Spleen (tissue), 11 donors: ENCODE data around the gene SLC25A26. TPM values are rescaled to one million over a fixed set of nuclear protein-coding genes. Genes with fewer than 3 reads are reported as not detected.

Experiments used
- DNase-seq: peaks from one replicate; pipeline ENCODE4 v3.0.0-alpha.2; 2020
- H3K27ac ChIP-seq, 8 donors: fragments of 200-600 bp; sonication (generic) in 7 of 8; 1 replicate in 4 of 8; 2 replicates in 4 of 8; pipeline versions ENCODE4 v1.5.0 to v1.8.0; 2016 to 2021; ENCODE audit warnings: inconsistent platforms in 4 of 8, mild to moderate bottlenecking in 4 of 8, moderate library complexity in 1 of 8
- H3K27me3 ChIP-seq, 7 donors: fragments of 200-600 bp; sonication (generic) in 6 of 7; replicated peaks in 1 of 7; 1 replicate in 4 of 7; 2 replicates in 3 of 7; pipeline versions ENCODE4 v1.5.0 to v1.8.0; 2016 to 2021; ENCODE audit warnings: inconsistent platforms in 3 of 7, mild to moderate bottlenecking in 1 of 7
- H3K36me3 ChIP-seq, 6 donors: fragments of 200-600 bp; sonication (generic) in 5 of 6; 1 replicate in 4 of 6; 2 replicates in 2 of 6; pipeline versions ENCODE4 v1.5.0 to v1.8.0; 2016 to 2021; ENCODE audit warnings: inconsistent platforms in 2 of 6
- H3K4me1 ChIP-seq, 6 donors: fragments of 200-600 bp; sonication (generic) in 5 of 6; 1 replicate in 3 of 6; 2 replicates in 3 of 6; pipeline versions ENCODE4 v1.5.0 to v1.8.0; 2016 to 2021; ENCODE audit warnings: inconsistent platforms in 3 of 6
- H3K4me3 ChIP-seq, 8 donors: fragments of 200-600 bp; sonication (generic) in 7 of 8; 1 replicate in 4 of 8; 2 replicates in 4 of 8; pipeline versions ENCODE4 v1.5.0 to v1.8.0; 2016 to 2021; ENCODE audit warnings: inconsistent platforms in 4 of 8, mild to moderate bottlenecking in 4 of 8, moderate library complexity in 2 of 8
- H3K9me3 ChIP-seq, 8 donors: fragments of 200-600 bp; sonication (generic) in 7 of 8; 1 replicate in 4 of 8; 2 replicates in 4 of 8; pipeline versions ENCODE4 v1.5.0 to v1.8.0; 2016 to 2021; ENCODE audit warnings: inconsistent platforms in 4 of 8
- CTCF ChIP-seq, 11 experiments: fragments of 200-600 bp in 7 of 11; fragments of 450-650 bp in 4 of 11; sonication (generic) in 4 of 11; IDR thresholded peaks in 8 of 11; conservative IDR thresholded peaks in 3 of 11; 1 replicate in 7 of 11; 2 replicates in 4 of 11; pipeline versions ENCODE4 v1.4.0 to v1.8.0; 2016 to 2021; ENCODE audit warnings: antibody characterized with exemption in 11 of 11, inconsistent platforms in 4 of 11, mild to moderate bottlenecking in 1 of 11
- POLR2A ChIP-seq, 3 donors: fragments of 450-650 bp; IDR thresholded peaks; one replicate each; pipeline ENCODE4 v1.5.1; 2017; ENCODE audit warnings: antibody characterized with exemption in 3 of 3, mild to moderate bottlenecking in 1 of 3
- POLR2AphosphoS5 ChIP-seq, 3 donors: sonication (generic); formaldehyde crosslinking; IDR thresholded peaks; one replicate each; pipeline ENCODE4 v1.5.1; 2017; ENCODE audit warnings: antibody characterized with exemption in 3 of 3
- WGBS, 5 donors: extraction: QIAGEN DNeasy Blood & Tissue Kit in 3 of 5; methylation state at CpG; one replicate each; pipeline versions ENCODE4 v1.1.5 to v1.1.7; 2013 to 2018; 5-methylcytosine and 5-hydroxymethylcytosine counted together
- intact Hi-C: fragments of 100-400 bp; cut with DNase I; formaldehyde crosslinking; loops from one replicate; pipeline ENCODE4 v1.15.0; 2023; ENCODE audit warnings: low total_unique reads
- polyA plus RNA-seq, 3 donors: library from polyadenylated mRNA; stranded (reverse); fragments of 200-250 nt; gene quantifications; one replicate each; pipeline ENCODE4 v1.2.1, GENCODE V29; 2013
- total RNA-seq, 7 donors: library from RNA; depleted of rRNA in 3 of 7; stranded (reverse); fragments of >200 nt in 3 of 7; fragmentation: NEBNext Ultra II Directional in 4 of 7; extraction: Animal tissue kit (Norgen Biotek cat#: 25700) in 4 of 7; gene quantifications; one replicate each; pipeline versions ENCODE4 v1.1.0 to v1.2.1, GENCODE V29; 2016 to 2021
- donor health status: healthy with polysubstance abuse.
- donor health status: DM: no; HTN: no; CAD: no; lungs with moderate emphysema.
- donor health status: DM: no; HTN: no; CAD: no.
- donor health status: Bipolar disorder and iron deficiency.
- donor health status: healthy.
- donor health status: DM: no; HTN: no; CAD: no.
- donor health status: DM: yes; HTN: yes; CAD: no.

Gene SLC25A26
- total and polyA plus RNA-seq, 10 donors, result 14.9 to 20.9 (median 16.0) TPM

DNA sequence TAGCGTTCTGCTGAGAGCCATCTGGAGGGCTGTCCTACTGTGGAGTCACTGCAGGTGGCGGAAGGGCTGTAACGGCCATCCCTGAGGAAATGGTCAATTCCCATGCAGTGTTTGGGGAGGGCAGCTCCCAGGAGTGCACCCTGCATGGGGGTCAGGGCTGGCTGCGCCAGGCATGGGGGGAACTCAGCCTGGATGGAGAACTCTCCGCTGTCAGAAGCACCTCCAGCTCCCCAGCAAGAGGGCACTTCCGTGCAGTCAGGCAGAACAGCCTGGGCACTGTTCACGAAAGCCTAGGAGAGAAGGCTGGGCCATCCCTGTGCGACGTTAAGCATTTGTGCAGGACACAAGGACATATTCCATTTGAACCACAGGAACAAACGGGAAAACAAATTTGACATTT is 174.8 kb downstream of the SLC25A26 start:
- Histone ChIP-seq H3K36me3 (peaks cover 0 to 74% (median 9%) of the 10 kb centered on the region in 6 donors), H3K9me3 (no peaks in the 10 kb centered on the region), H3K4me1 (peaks cover 4 to 33% (median 17%) of the 10 kb centered on the region in 6 donors), H3K27ac (no peak overlapping the region), H3K27me3 (no peaks in the 10 kb centered on the region), H3K4me3 (no peak overlapping the region)
- TF ChIP-seq CTCF (IDR thresholded peaks at IDR 0.05 in 8 of 11, conservative IDR thresholded peaks at IDR 0.05 in 3 of 11) (no peak), POLR2A (IDR thresholded peaks at IDR 0.05) (no peak), POLR2AphosphoS5 (IDR thresholded peaks at IDR 0.05) (no peak)
- WGBS, 5 donors, result 90 to 98% (median 94%) methylated on average over 10 of the region's 10 CpGs
- peak; percentile 74 for DNase-seq
- intact Hi-C loops, result loop anchor here (10.0 kb wide), 1 partner anchor 111 kb away; no protein-coding TSS in a partner anchor

GRCh38 chr3:66396161-66396760 is 175.5 kb downstream of the SLC25A26 start:
- no peaks in the 10 kb centered on the region for H3K9me3 ChIP-seq
- intact Hi-C loops, result loop anchor here (10.0 kb wide), 1 partner anchor 111 kb away; no protein-coding TSS in a partner anchor
- peaks cover 4 to 30% (median 17%) of the 10 kb centered on the region in 6 donors for H3K4me1 ChIP-seq
- no peak overlapping the region for H3K27ac ChIP-seq
- TF ChIP-seq POLR2AphosphoS5 (IDR thresholded peaks at IDR 0.05) (no peak), CTCF (IDR thresholded peaks at IDR 0.05 in 8 of 11, conservative IDR thresholded peaks at IDR 0.05 in 3 of 11) (no peak)
- no peak for DNase-seq
- H3K4me3 ChIP-seq, result no peak overlapping the region
- H3K36me3 ChIP-seq, result peaks cover 0 to 76% (median 9%) of the 10 kb centered on the region in 6 donors
- 95 to 99% (median 97%) methylated on average over 13 of the region's 13 CpGs for WGBS, 5 donors
- no peaks in the 10 kb centered on the region for H3K27me3 ChIP-seq

DNA sequence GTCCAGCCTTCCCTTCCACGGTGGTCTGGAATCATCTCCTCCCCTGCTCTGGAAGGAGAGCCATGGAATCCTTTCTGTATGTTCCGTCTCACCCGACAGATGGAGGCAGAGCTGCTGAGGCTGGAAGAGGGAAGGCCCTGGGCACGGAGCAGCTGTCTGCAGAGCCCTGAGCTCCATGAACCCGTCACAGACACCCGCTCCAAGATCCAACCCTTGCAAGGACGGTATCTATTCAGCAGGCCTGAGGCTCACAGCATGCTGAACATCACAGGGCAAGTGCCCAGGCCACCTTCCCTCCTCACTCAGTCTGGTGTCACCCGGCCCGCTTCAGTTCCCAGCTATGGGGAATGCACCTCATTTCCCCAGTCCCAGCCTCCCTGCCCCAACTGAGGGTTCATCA is 176.1 kb downstream of the SLC25A26 start:
- DNase-seq, result no peak
- no peak overlapping the region for H3K27ac ChIP-seq
- H3K27me3 ChIP-seq, result no peaks in the 10 kb centered on the region
- WGBS, 5 donors, result 97 to 99% (median 98%) methylated on average over 4 to 9 of the region's 9 CpGs
- H3K9me3 ChIP-seq, result no peaks in the 10 kb centered on the region
- H3K36me3 ChIP-seq, result peaks cover 0 to 80% (median 9%) of the 10 kb centered on the region in 6 donors
- intact Hi-C loops, result loop anchor here (10.0 kb wide), 1 partner anchor 112 kb away; no protein-coding TSS in a partner anchor
- H3K4me3 ChIP-seq, result no peak overlapping the region
- TF ChIP-seq CTCF (IDR thresholded peaks at IDR 0.05 in 8 of 11, conservative IDR thresholded peaks at IDR 0.05 in 3 of 11) (no peak), POLR2AphosphoS5 (IDR thresholded peaks at IDR 0.05) (no peak), POLR2A (IDR thresholded peaks at IDR 0.05) (no peak)
- peaks cover 4 to 27% (median 17%) of the 10 kb centered on the region in 6 donors for H3K4me1 ChIP-seq

GRCh38 chr3:66397745-66398144 is 176.9 kb downstream of the SLC25A26 start:
- H3K9me3 ChIP-seq, result no peaks in the 10 kb centered on the region
- DNase-seq, result no peak
- TF ChIP-seq CTCF (IDR thresholded peaks at IDR 0.05 in 8 of 11, conservative IDR thresholded peaks at IDR 0.05 in 3 of 11) (no peak), POLR2AphosphoS5 (IDR thresholded peaks at IDR 0.05) (no peak), POLR2A (IDR thresholded peaks at IDR 0.05) (no peak)
- H3K4me1 ChIP-seq, result peaks cover 2 to 19% (median 15%) of the 10 kb centered on the region in 6 donors
- intact Hi-C loops, result loop anchor here (10.0 kb wide), 1 partner anchor 113 kb away; no protein-coding TSS in a partner anchor
- no peaks in the 10 kb centered on the region for H3K27me3 ChIP-seq
- H3K4me3 ChIP-seq, result no peak overlapping the region
- H3K36me3 ChIP-seq, result peaks cover 0 to 79% (median 9%) of the 10 kb centered on the region in 6 donors
- 54 to 83% (median 74%) methylated on average over 2 of the region's 2 CpGs for WGBS, 5 donors
- no peak overlapping the region for H3K27ac ChIP-seq
